Vagina (tissue), 2 donors: Measurements from ENCODE around the gene TBCE. TPM values are rescaled to one million over a fixed set of nuclear protein-coding genes. Genes with fewer than 3 reads are reported as not detected.
"Not testable (repeated sequence)": the region's sequence is repeated elsewhere in the genome, so short reads cannot be mapped to it uniquely, and the experiment has no call there.

Source experiments
- DNase-seq, 2 donors: peaks; one replicate each; pipeline ENCODE4 v3.0.0-alpha.2; 2017; ENCODE audit errors: extremely low spot score in 2 of 2
- H3K27ac ChIP-seq: fragments of 200-600 bp; sonication (generic); one replicate; pipeline ENCODE4 v1.5.1; 2019
- H3K27me3 ChIP-seq: fragments of 200-600 bp; sonication (generic); one replicate; pipeline ENCODE4 v1.5.1; 2019
- H3K36me3 ChIP-seq, 2 donors: fragments of 200-600 bp; sonication (generic); one replicate each; pipeline ENCODE4 v1.5.1; 2017 to 2019
- H3K4me1 ChIP-seq: fragments of 200-600 bp; sonication (generic); one replicate; pipeline ENCODE4 v1.5.1; 2019
- H3K4me3 ChIP-seq, 2 donors: fragments of 200-600 bp; sonication (generic); 1 replicate in 1 of 2; 2 replicates in 1 of 2; pipeline ENCODE4 v1.5.1; 2016 to 2019
- H3K9me3 ChIP-seq: fragments of 200-600 bp; sonication (generic); one replicate; pipeline ENCODE4 v1.5.1; 2019
- POLR2A ChIP-seq, 2 donors: fragments of 450-650 bp; IDR thresholded peaks; one replicate each; pipeline ENCODE4 v1.6.1; 2017; ENCODE audit warnings: antibody characterized with exemption in 2 of 2, mild to moderate bottlenecking in 2 of 2, moderate library complexity in 2 of 2
- POLR2AphosphoS5 ChIP-seq, 2 donors: sonication (generic); formaldehyde crosslinking; IDR thresholded peaks; one replicate each; pipeline ENCODE4 v1.9.0; 2017; ENCODE audit warnings: antibody characterized with exemption in 2 of 2, mild to moderate bottlenecking in 2 of 2, low read depth in 1 of 2; ENCODE audit not compliant: insufficient read depth in 1 of 2
- intact Hi-C: fragments of 100-400 bp; cut with DNase I; formaldehyde crosslinking; loops from one replicate; pipeline ENCODE4 v1.15.1; 2023
- total RNA-seq: library from RNA; depleted of rRNA; stranded (reverse); fragments of >200 nt; gene quantifications from one replicate; pipeline ENCODE4 v1.2.3, GENCODE V29; 2016
- TF ChIP-seq, protein P1 (sequence below), 3 experiments: fragments of 450-650 bp in 2 of 3; fragments of 200-600 bp in 1 of 3; sonication (generic) in 1 of 3; IDR thresholded peaks; one replicate each; pipeline ENCODE4 v1.5.1; 2017 to 2019; ENCODE audit warnings: antibody characterized with exemption in 3 of 3, mild to moderate bottlenecking in 2 of 3, moderate library complexity in 2 of 3

The TBCE gene
- total RNA-seq, 1 donor from 2014 or later, result 23.6 TPM

GRCh38 chr1:235460770-235461169 lies 93.5 kb downstream of the TBCE start:
- intact Hi-C loops, result no loop called here
- Histone ChIP-seq H3K4me1 (no peaks in the 10 kb centered on the region), H3K9me3 (no peaks in the 10 kb centered on the region), H3K27me3 (no peaks in the 10 kb centered on the region), H3K27ac (no peak overlapping the region), H3K4me3 (no peak overlapping the region), H3K36me3 (peaks cover 0 to 4% of the 10 kb centered on the region in 2 donors)
- DNase-seq, result no peak
- TF ChIP-seq, protein P1, sequence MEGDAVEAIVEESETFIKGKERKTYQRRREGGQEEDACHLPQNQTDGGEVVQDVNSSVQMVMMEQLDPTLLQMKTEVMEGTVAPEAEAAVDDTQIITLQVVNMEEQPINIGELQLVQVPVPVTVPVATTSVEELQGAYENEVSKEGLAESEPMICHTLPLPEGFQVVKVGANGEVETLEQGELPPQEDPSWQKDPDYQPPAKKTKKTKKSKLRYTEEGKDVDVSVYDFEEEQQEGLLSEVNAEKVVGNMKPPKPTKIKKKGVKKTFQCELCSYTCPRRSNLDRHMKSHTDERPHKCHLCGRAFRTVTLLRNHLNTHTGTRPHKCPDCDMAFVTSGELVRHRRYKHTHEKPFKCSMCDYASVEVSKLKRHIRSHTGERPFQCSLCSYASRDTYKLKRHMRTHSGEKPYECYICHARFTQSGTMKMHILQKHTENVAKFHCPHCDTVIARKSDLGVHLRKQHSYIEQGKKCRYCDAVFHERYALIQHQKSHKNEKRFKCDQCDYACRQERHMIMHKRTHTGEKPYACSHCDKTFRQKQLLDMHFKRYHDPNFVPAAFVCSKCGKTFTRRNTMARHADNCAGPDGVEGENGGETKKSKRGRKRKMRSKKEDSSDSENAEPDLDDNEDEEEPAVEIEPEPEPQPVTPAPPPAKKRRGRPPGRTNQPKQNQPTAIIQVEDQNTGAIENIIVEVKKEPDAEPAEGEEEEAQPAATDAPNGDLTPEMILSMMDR (IDR thresholded peaks at IDR 0.05), result no peak
- TF ChIP-seq POLR2AphosphoS5 (IDR thresholded peaks at IDR 0.05; ENCODE audit: insufficient read depth in 1 of 2, low read depth in 1 of 2) (no peak), POLR2A (IDR thresholded peaks at IDR 0.05) (no peak)

- Histone ChIP-seq H3K27ac (no peak overlapping the region), H3K9me3 (no peaks in the 10 kb centered on the region), H3K4me3 (no peak overlapping the region), H3K27me3 (no peaks in the 10 kb centered on the region), H3K36me3 (peaks cover 0 to 4% of the 10 kb centered on the region in 2 donors), H3K4me1 (no peaks in the 10 kb centered on the region)
- DNase-seq, result no peak
- intact Hi-C loops, result no loop called here
- TF ChIP-seq, protein P1 (IDR thresholded peaks at IDR 0.05), result no peak
- TF ChIP-seq POLR2AphosphoS5 (IDR thresholded peaks at IDR 0.05; ENCODE audit: insufficient read depth in 1 of 2, low read depth in 1 of 2) (no peak), POLR2A (IDR thresholded peaks at IDR 0.05) (no peak)
Measured at GRCh38 chr1:235461954-235462353, 94.7 kb downstream of the TBCE start.

GRCh38 chr1:235462832-235463231 lies 95.6 kb downstream of the TBCE start:
- DNase-seq, H3K9me3 ChIP-seq, H3K4me3 ChIP-seq, H3K27ac ChIP-seq, H3K27me3 ChIP-seq, H3K4me1 ChIP-seq, intact Hi-C loops, H3K36me3 ChIP-seq: not testable (repeated sequence)

GRCh38 chr1:235465066-235465465 lies 97.8 kb downstream of the TBCE start:
- H3K36me3 ChIP-seq, result no peaks in the 10 kb centered on the region
- intact Hi-C loops, result no loop called here
- no peaks in the 10 kb centered on the region for H3K4me1 ChIP-seq
- H3K27me3 ChIP-seq, result no peaks in the 10 kb centered on the region
- no peaks in the 10 kb centered on the region for H3K9me3 ChIP-seq
- H3K4me3 ChIP-seq, result no peak overlapping the region
- TF ChIP-seq, protein P1 (IDR thresholded peaks at IDR 0.05), result no peak
- no peak for TF ChIP-seq POLR2AphosphoS5 (IDR thresholded peaks at IDR 0.05; ENCODE audit: insufficient read depth in 1 of 2, low read depth in 1 of 2)
- TF ChIP-seq POLR2A (IDR thresholded peaks at IDR 0.05), result no peak
- DNase-seq, result no peak
- H3K27ac ChIP-seq, result no peak overlapping the region

DNA sequence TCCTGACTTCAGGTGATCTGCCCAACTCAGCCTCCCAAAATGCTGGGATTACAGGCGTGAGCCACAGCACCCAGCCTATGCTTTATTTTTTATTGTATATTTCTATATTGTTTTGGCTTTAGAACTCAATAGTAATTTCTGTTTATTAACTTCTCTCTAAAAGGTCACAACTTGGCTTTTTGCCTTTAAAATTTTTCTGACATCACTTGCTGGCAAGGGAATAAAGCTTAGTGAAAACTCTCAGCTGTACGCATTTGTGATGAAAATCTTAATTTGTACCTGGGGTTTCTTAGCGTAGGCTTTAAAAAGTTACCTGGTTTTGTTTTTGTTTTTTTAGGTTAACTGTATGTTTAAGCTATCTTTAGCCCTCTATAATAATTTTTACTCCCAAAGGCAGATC lies 100.8 kb downstream of the TBCE start:
- H3K4me1 ChIP-seq, result no peaks in the 10 kb centered on the region
- no peak overlapping the region for H3K4me3 ChIP-seq
- no peak overlapping the region for H3K27ac ChIP-seq
- H3K36me3 ChIP-seq, result peaks cover 0 to 16% of the 10 kb centered on the region in 2 donors
- DNase-seq, result no peak
- TF ChIP-seq POLR2AphosphoS5 (IDR thresholded peaks at IDR 0.05; ENCODE audit: insufficient read depth in 1 of 2, low read depth in 1 of 2) (no peak), POLR2A (IDR thresholded peaks at IDR 0.05) (no peak)
- TF ChIP-seq, protein P1 (IDR thresholded peaks at IDR 0.05), result no peak
- H3K27me3 ChIP-seq, result no peaks in the 10 kb centered on the region
- H3K9me3 ChIP-seq, result no peaks in the 10 kb centered on the region
- intact Hi-C loops, result no loop called here

DNA sequence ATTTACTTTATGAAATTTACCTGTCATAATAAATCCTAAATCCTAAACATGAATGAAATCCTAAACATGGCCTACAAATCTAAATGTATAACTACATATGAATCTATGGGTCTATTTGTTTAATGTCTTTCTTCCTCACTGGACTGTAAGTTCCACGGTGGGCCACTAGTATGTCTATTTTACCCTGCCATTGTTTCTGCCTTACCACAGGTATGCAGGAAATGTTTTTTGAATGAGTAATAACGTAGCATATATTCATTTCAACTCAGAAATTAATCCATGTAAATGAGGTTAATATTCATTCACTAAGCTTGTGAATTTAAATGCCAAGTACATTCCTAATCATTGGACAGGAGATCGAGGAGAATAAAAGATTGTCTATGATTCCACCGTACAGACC lies 101.7 kb downstream of the TBCE start:
- Histone ChIP-seq H3K27me3 (no peaks in the 10 kb centered on the region), H3K4me3 (no peak overlapping the region), H3K27ac (no peak overlapping the region), H3K4me1 (no peaks in the 10 kb centered on the region), H3K36me3 (peaks cover 0 to 16% of the 10 kb centered on the region in 2 donors), H3K9me3 (no peaks in the 10 kb centered on the region)
- intact Hi-C loops, result no loop called here
- no peak for TF ChIP-seq POLR2AphosphoS5 (IDR thresholded peaks at IDR 0.05; ENCODE audit: insufficient read depth in 1 of 2, low read depth in 1 of 2)
- TF ChIP-seq, protein P1 (IDR thresholded peaks at IDR 0.05), result no peak
- TF ChIP-seq POLR2A (IDR thresholded peaks at IDR 0.05), result no peak
- no peak for DNase-seq

- DNase-seq, H3K4me1 ChIP-seq, H3K4me3 ChIP-seq, H3K27ac ChIP-seq, H3K27me3 ChIP-seq, intact Hi-C loops, H3K9me3 ChIP-seq: not testable (repeated sequence)
- peaks cover 0 to 16% of the 10 kb centered on the region in 2 donors for H3K36me3 ChIP-seq
Measured at GRCh38 chr1:235469897-235470296, 102.7 kb downstream of the TBCE start.
